ENCODE results near the gene PPP1R11. TPM values are rescaled to one million over a fixed set of nuclear protein-coding genes. Genes with fewer than 3 reads are reported as not detected.
A peak's percentile ranks its signal among the peaks of the same experiment; 100 is the strongest.
"Not testable (repeated sequence)": the region's sequence is repeated elsewhere in the genome, so short reads cannot be mapped to it uniquely, and the experiment has no call there.

Gene PPP1R11, protein sequence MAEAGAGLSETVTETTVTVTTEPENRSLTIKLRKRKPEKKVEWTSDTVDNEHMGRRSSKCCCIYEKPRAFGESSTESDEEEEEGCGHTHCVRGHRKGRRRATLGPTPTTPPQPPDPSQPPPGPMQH
- total RNA-seq (17.9 TPM), polyA plus RNA-seq (ENCODE audit: insufficient read depth in 1 of 8, insufficient read length in 8 of 8, low replicate concordance in 1 of 8) (10 to 100 TPM; 27.7 to 35.6 (median 33.0) TPM)
- long read RNA-seq, donor 1, transcript PPP1R11-205 (3 exons, 1,731 nt): major isoform, 7 of 8 reads
- long read RNA-seq, donor 1, partial matches to known transcripts: 0 of 8 reads
- long read RNA-seq, donor 1, other reads (novel, unspliced or antisense): 0 of 8 reads
- long read RNA-seq, donor 2, partial matches to known transcripts: 0 of 4 reads
- long read RNA-seq, donor 2, other reads (novel, unspliced or antisense): 0 of 4 reads
- long read RNA-seq, donor 3, transcript PPP1R11-205 (3 exons, 1,731 nt): major isoform, 32 of 46 reads
- long read RNA-seq, donor 3, transcript PPP1R11-204 (4 exons, 1,689 nt): minor isoform, 5 of 46 reads
- long read RNA-seq, donor 3, partial matches to known transcripts: 7 of 46 reads
- long read RNA-seq, donor 3, other reads (novel, unspliced or antisense): 0 of 46 reads
- long read RNA-seq, donor 4, transcript PPP1R11-205 (3 exons, 1,731 nt): major isoform, 14 of 15 reads
- long read RNA-seq, donor 4, partial matches to known transcripts: 0 of 15 reads
- long read RNA-seq, donor 4, other reads (novel, unspliced or antisense): 0 of 15 reads
- long read RNA-seq, donor 5, transcript PPP1R11-205 (3 exons, 1,731 nt): major isoform, 38 of 42 reads
- long read RNA-seq, donor 5, partial matches to known transcripts: 0 of 42 reads
- long read RNA-seq, donor 5, other reads (novel, unspliced or antisense): 0 of 42 reads
- long read RNA-seq, donor 6, transcript PPP1R11-205 (3 exons, 1,731 nt): major isoform, 23 of 25 reads
- long read RNA-seq, donor 6, partial matches to known transcripts: 0 of 25 reads
- long read RNA-seq, donor 6, other reads (novel, unspliced or antisense): 0 of 25 reads
- long read RNA-seq, donor 7, transcript PPP1R11-205 (3 exons, 1,731 nt): major isoform, 28 of 32 reads
- long read RNA-seq, donor 7, partial matches to known transcripts: 0 of 32 reads
- long read RNA-seq, donor 7, other reads (novel, unspliced or antisense): 0 of 32 reads
- long read RNA-seq, donor 8, transcript PPP1R11-205 (3 exons, 1,731 nt): major isoform, 20 of 21 reads
- long read RNA-seq, donor 8, partial matches to known transcripts: 0 of 21 reads
- long read RNA-seq, donor 8, other reads (novel, unspliced or antisense): 0 of 21 reads
- long read RNA-seq, donor 9, transcript PPP1R11-205 (3 exons, 1,731 nt): major isoform, 18 of 19 reads
- long read RNA-seq, donor 9, partial matches to known transcripts: 0 of 19 reads
- long read RNA-seq, donor 9, other reads (novel, unspliced or antisense): 0 of 19 reads
- long read RNA-seq, donor 10, transcript PPP1R11-205 (3 exons, 1,731 nt): major isoform, 29 of 39 reads
- long read RNA-seq, donor 10, partial matches to known transcripts: 9 of 39 reads
- long read RNA-seq, donor 10, other reads (novel, unspliced or antisense): 0 of 39 reads
- long read RNA-seq, donor 11, transcript PPP1R11-205 (3 exons, 1,731 nt): major isoform, 22 of 23 reads
- long read RNA-seq, donor 11, partial matches to known transcripts: 0 of 23 reads
- long read RNA-seq, donor 11, other reads (novel, unspliced or antisense): 0 of 23 reads

- Histone ChIP-seq H3K36me3 (ENCODE audit: control insufficient read depth, insufficient read depth, low read length) (peaks cover 26% of the 10 kb centered on the region), H3K4me1 (ENCODE audit: control insufficient read depth, insufficient read depth, low read length) (peaks cover 20% of the 10 kb centered on the region), H3K27ac (ENCODE audit: low read length) (peak within 1 kb of the TSS; percentile 94), H3K9me3 (replicated peaks; ENCODE audit: control insufficient read depth, low read depth, low read length) (no peaks in the 10 kb centered on the region), H3K27me3 (ENCODE audit: control insufficient read depth, insufficient read depth, low read length) (peaks cover 16% of the 10 kb centered on the region), H3K4me3 (ENCODE audit: low read length) (peak within 1 kb of the TSS; percentile 69)
- WGBS (ENCODE audit: insufficient coverage): 0% methylated on average over 40 of the region's 46 CpGs
- peak; percentile 100 for DNase-seq
These were observed at the start of gene PPP1R11 for GRCh38 chr6:30066577-30067459. TSS of gene PPP1R11 (plus strand) at chr6:30067198. CDS start at chr6:30067411, 213 bp downstream.

DNA sequence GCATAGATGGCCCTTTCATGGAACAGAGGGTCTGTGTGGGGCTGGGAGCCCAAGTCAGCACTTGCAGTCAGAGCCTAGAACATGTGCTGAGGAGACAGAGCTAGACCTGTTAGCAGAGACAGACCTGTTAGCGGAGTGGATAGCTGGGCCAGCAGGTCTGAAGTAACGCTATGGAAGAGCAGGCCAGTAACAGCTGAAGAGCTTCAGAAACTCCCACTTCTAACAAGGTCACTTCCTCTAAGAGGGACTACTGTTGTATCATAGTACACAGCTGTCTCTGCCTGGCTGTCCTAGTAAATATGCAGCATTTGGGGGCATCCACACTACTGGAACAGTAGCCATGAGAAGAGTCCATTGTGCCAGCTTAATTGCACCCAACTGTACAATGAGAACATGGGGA, 47.2 kb upstream of the PPP1R11 start:
- no peak overlapping the region for H3K4me3 ChIP-seq (ENCODE audit: low read length)
- no peaks in the 10 kb centered on the region for H3K27me3 ChIP-seq (ENCODE audit: control insufficient read depth, insufficient read depth, low read length)
- no peak overlapping the region for H3K27ac ChIP-seq (ENCODE audit: low read length)
- no peak for DNase-seq
- H3K4me1 ChIP-seq (ENCODE audit: control insufficient read depth, insufficient read depth, low read length): no peaks in the 10 kb centered on the region
- no peaks in the 10 kb centered on the region for H3K9me3 ChIP-seq (replicated peaks; ENCODE audit: control insufficient read depth, low read depth, low read length)
- no CpG with 5 or more reads among the region's 2 CpGs for WGBS (ENCODE audit: insufficient coverage)
- no peaks in the 10 kb centered on the region for H3K36me3 ChIP-seq (ENCODE audit: control insufficient read depth, insufficient read depth, low read length)

DNA sequence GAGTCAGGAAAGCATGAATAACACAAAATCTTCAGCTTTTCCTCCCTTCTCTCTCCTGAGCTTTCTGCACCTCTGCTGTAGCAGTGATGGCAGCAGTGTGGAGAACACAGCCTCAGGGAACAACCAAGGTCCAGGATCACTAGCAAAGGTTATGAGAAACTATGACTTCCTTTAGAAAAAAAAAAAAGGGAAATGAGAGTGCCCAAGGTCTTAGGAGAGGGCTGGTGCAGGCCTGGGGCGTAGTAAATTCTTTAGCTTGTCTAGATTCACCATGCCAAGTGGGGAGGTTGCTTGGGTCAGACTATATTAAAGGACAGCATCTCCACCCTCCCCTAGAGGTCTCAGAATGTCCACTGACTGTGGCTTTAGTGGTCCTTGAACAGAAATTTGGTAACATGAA, 46.4 kb upstream of the PPP1R11 start:
- H3K4me1 ChIP-seq (ENCODE audit: control insufficient read depth, insufficient read depth, low read length): no peaks in the 10 kb centered on the region
- no peak overlapping the region for H3K4me3 ChIP-seq (ENCODE audit: low read length)
- no peak overlapping the region for H3K27ac ChIP-seq (ENCODE audit: low read length)
- DNase-seq: no peak
- H3K36me3 ChIP-seq (ENCODE audit: control insufficient read depth, insufficient read depth, low read length): no peaks in the 10 kb centered on the region
- H3K27me3 ChIP-seq (ENCODE audit: control insufficient read depth, insufficient read depth, low read length): no peaks in the 10 kb centered on the region
- no peaks in the 10 kb centered on the region for H3K9me3 ChIP-seq (replicated peaks; ENCODE audit: control insufficient read depth, low read depth, low read length)
- WGBS (ENCODE audit: insufficient coverage): no CpG with 5 or more reads among the region's 1 CpG

DNA sequence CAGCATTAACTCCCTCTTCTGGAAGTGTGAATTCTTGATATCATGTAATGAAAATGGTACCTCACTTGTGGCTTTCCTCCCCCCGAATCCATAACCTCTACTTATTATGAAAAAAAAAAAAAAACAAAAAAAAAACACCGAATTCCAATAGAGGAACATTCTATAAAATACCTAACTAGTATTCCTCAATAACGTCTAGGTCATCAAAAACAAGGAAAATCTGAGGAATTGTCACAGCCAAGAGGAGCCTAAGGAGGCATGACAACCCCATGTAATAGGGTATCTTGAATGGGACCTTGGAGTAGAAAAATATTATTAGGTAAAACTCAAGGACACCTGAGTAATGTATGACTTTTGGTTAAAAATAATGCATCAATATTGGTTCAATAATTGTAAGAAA, 44.8 kb upstream of the PPP1R11 start:
- H3K4me3 ChIP-seq (ENCODE audit: low read length): no peak overlapping the region
- no peaks in the 10 kb centered on the region for H3K9me3 ChIP-seq (replicated peaks; ENCODE audit: control insufficient read depth, low read depth, low read length)
- H3K27ac ChIP-seq (ENCODE audit: low read length): no peak overlapping the region
- H3K4me1 ChIP-seq (ENCODE audit: control insufficient read depth, insufficient read depth, low read length): no peaks in the 10 kb centered on the region
- no peaks in the 10 kb centered on the region for H3K36me3 ChIP-seq (ENCODE audit: control insufficient read depth, insufficient read depth, low read length)
- no CpG with 5 or more reads among the region's 3 CpGs for WGBS (ENCODE audit: insufficient coverage)
- DNase-seq: no peak
- no peaks in the 10 kb centered on the region for H3K27me3 ChIP-seq (ENCODE audit: control insufficient read depth, insufficient read depth, low read length)

DNA sequence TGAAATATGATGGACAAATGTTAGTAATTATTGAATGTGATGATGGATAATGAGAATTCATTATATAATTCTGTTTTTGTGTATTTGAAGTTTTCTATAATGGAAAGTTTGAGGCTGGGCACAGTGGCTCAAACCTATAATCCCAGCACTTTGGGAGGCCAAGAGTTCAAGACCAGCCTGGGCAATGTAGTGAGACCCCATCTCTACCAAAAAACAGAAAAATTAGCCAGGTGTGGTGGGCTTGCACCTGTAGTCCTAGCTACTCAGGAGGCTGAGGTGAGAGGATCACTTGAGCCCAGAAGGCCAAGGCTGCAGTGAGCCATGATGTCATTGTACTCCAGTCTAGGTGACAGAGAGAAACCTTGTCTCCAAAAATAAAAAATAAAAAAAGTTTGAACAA, 44.3 kb upstream of the PPP1R11 start:
- not testable (repeated sequence) for DNase-seq; H3K27me3 ChIP-seq (ENCODE audit: control insufficient read depth, insufficient read depth, low read length); H3K27ac ChIP-seq (ENCODE audit: low read length); H3K4me3 ChIP-seq (ENCODE audit: low read length); H3K9me3 ChIP-seq (replicated peaks; ENCODE audit: control insufficient read depth, low read depth, low read length); H3K4me1 ChIP-seq (ENCODE audit: control insufficient read depth, insufficient read depth, low read length); H3K36me3 ChIP-seq (ENCODE audit: control insufficient read depth, insufficient read depth, low read length)

- Histone ChIP-seq H3K27me3 (ENCODE audit: control insufficient read depth, insufficient read depth, low read length) (no peaks in the 10 kb centered on the region), H3K4me3 (ENCODE audit: low read length) (no peak overlapping the region), H3K4me1 (ENCODE audit: control insufficient read depth, insufficient read depth, low read length) (no peaks in the 10 kb centered on the region), H3K27ac (ENCODE audit: low read length) (no peak overlapping the region), H3K9me3 (replicated peaks; ENCODE audit: control insufficient read depth, low read depth, low read length) (no peaks in the 10 kb centered on the region), H3K36me3 (ENCODE audit: control insufficient read depth, insufficient read depth, low read length) (no peaks in the 10 kb centered on the region)
- no CpG with 5 or more reads among the region's 1 CpG for WGBS (ENCODE audit: insufficient coverage)
- DNase-seq: no peak
These were observed 41.8 kb upstream of the PPP1R11 start for GRCh38 chr6:30025186-30025585.

- WGBS (ENCODE audit: insufficient coverage): no CpG with 5 or more reads among the region's 1 CpG
- no peak overlapping the region for H3K4me3 ChIP-seq (ENCODE audit: low read length)
These were observed 37.4 kb upstream of the PPP1R11 start for GRCh38 chr6:30029588-30029987.

DNA sequence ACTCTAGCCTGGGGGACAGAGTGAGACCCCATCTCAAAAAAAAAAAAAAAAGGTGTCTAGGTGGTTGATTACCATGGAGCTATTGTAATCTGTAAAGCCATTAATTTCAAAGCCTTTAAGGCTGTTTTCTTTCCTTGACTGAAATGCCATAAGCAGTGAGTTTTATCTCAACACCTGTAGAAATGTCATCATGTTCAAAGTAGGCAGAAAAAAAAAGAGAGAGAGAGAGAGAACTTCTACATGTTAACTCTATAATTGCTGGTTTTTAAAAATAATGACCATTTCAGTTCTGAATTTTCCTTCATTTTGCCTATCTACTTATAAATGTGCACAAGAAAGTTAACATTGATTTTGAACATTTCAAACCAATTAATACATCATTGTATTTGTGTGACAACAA, 35.6 kb upstream of the PPP1R11 start:
- Histone ChIP-seq H3K27ac (ENCODE audit: low read length) (no peak overlapping the region), H3K9me3 (replicated peaks; ENCODE audit: control insufficient read depth, low read depth, low read length) (no peaks in the 10 kb centered on the region), H3K4me3 (ENCODE audit: low read length) (no peak overlapping the region), H3K4me1 (ENCODE audit: control insufficient read depth, insufficient read depth, low read length) (no peaks in the 10 kb centered on the region), H3K27me3 (ENCODE audit: control insufficient read depth, insufficient read depth, low read length) (no peaks in the 10 kb centered on the region), H3K36me3 (ENCODE audit: control insufficient read depth, insufficient read depth, low read length) (no peaks in the 10 kb centered on the region)
- no peak for DNase-seq

More at GRCh38 chr6:30029588-30029987, 37.4 kb upstream of the PPP1R11 start:
- Histone ChIP-seq H3K27ac (ENCODE audit: low read length) (no peak overlapping the region), H3K9me3 (replicated peaks; ENCODE audit: control insufficient read depth, low read depth, low read length) (no peaks in the 10 kb centered on the region), H3K36me3 (ENCODE audit: control insufficient read depth, insufficient read depth, low read length) (no peaks in the 10 kb centered on the region), H3K27me3 (ENCODE audit: control insufficient read depth, insufficient read depth, low read length) (no peaks in the 10 kb centered on the region), H3K4me1 (ENCODE audit: control insufficient read depth, insufficient read depth, low read length) (no peaks in the 10 kb centered on the region)
- no peak for DNase-seq

GRCh38 chr6:30033440-30033839, 33.6 kb upstream of the PPP1R11 start:
- H3K9me3 ChIP-seq (replicated peaks; ENCODE audit: control insufficient read depth, low read depth, low read length); H3K4me1 ChIP-seq (ENCODE audit: control insufficient read depth, insufficient read depth, low read length); H3K36me3 ChIP-seq (ENCODE audit: control insufficient read depth, insufficient read depth, low read length); H3K27ac ChIP-seq (ENCODE audit: low read length); H3K27me3 ChIP-seq (ENCODE audit: control insufficient read depth, insufficient read depth, low read length); H3K4me3 ChIP-seq (ENCODE audit: low read length); DNase-seq: not testable (repeated sequence)
- no CpG with 5 or more reads among the region's 5 CpGs for WGBS (ENCODE audit: insufficient coverage)
